K562 (cell line): ENCODE data around the gene SLCO3A1. TPM values are rescaled to one million over a fixed set of nuclear protein-coding genes. Genes with fewer than 3 reads are reported as not detected.

ENCODE experiments used
- ATAC-seq: fragments of 200-7000 bp; cut with Tn5 transposase; 3 replicates; pipeline ENCODE4 v1.9.1; 2020; ENCODE audit warnings: moderate library complexity
- BruUV-seq: library from RNA; stranded (reverse); fragments of 400-500 nt; replicated peaks from 2 replicates; lab custom pipeline; 2021; lab: Mats Ljungman, UMichigan
- CTCF ChIA-PET: fragments of 300-600 bp; formaldehyde crosslinking; extraction: SDS; loops from one replicate; lab custom pipeline; 2021; ENCODE audit warnings: low intra/inter-chr PET ratio; lab: Yijun Ruan, JAX
- POLR2A ChIA-PET: fragments of 300-600, 350-650 bp; sonication (Branson Sonifier 250); formaldehyde crosslinking; extraction: SDS; loops from one replicate; lab custom pipeline; 2021; ENCODE audit warnings: antibody characterized with exemption, inconsistent platforms; lab: Yijun Ruan, JAX
- DNase-seq, 4 experiments: peaks; one replicate each; pipeline versions ENCODE4 v3.0.0 to v3.0.0-alpha.2; 2011 to 2018; ENCODE audit warnings: low spot score in 3 of 4, mixed read lengths in 3 of 4; ENCODE audit errors: extremely low read depth in 1 of 4
- FAIRE-seq: peaks from 2 replicates; lab custom pipeline; 2011; peaks lifted over from hg19 to GRCh38; lab: Jason Lieb, UNC
- H2AFZ ChIP-seq: 2 replicates; pipeline ENCODE4 v1.6.0; 2011; ENCODE audit warnings: low read depth, low read length, control low read depth, inconsistent platforms
- H3K27ac ChIP-seq: fragments of 200-600 bp; 3 replicates; pipeline ENCODE4 v1.8.0; 2011; ENCODE audit warnings: low read depth, mild to moderate bottlenecking, control low read depth, inconsistent platforms, low read length, moderate library complexity, mixed read lengths; ENCODE audit errors: extremely low read depth
- H3K27me3 ChIP-seq, 2 experiments: fragments of 300-600 bp in 1 of 2; 2 replicates in 1 of 2; 3 replicates in 1 of 2; pipeline versions ENCODE4 v1.6.0 to v1.8.0; 2011; ENCODE audit warnings: inconsistent platforms in 2 of 2, low read length in 2 of 2, mild to moderate bottlenecking in 1 of 2, mixed read lengths in 1 of 2, moderate library complexity in 1 of 2; ENCODE audit not compliant: control insufficient read depth in 2 of 2, insufficient read depth in 2 of 2
- H3K36me3 ChIP-seq: fragments of 300-600 bp; 3 replicates; pipeline ENCODE4 v1.8.0; 2011; ENCODE audit warnings: mild to moderate bottlenecking, low read length, inconsistent platforms; ENCODE audit not compliant: control insufficient read depth, insufficient read depth
- H3K4me1 ChIP-seq, 2 experiments: fragments of 200-600 bp in 1 of 2; replicated peaks in 1 of 2; 2 replicates in 1 of 2; 3 replicates in 1 of 2; pipeline versions ENCODE4 v1.5.1 to v1.8.0; 2011; ENCODE audit warnings: inconsistent platforms in 2 of 2, low read length in 2 of 2, mild to moderate bottlenecking in 1 of 2, mixed read lengths in 1 of 2, moderate library complexity in 1 of 2; ENCODE audit not compliant: control insufficient read depth in 2 of 2, insufficient read depth in 2 of 2
- H3K4me2 ChIP-seq: 2 replicates; pipeline ENCODE4 v1.6.1; 2011; ENCODE audit warnings: low read length, control low read depth, inconsistent platforms, mixed read lengths; ENCODE audit not compliant: insufficient read depth
- H3K4me3 ChIP-seq: fragments of 200-600 bp; sonication (generic), shearing (Covaris generic); 2 replicates; pipeline ENCODE4 v1.5.1; 2016; ENCODE audit warnings: control low read depth, inconsistent platforms
- H3K79me2 ChIP-seq: fragments of 200-600 bp; 3 replicates; pipeline ENCODE4 v1.8.0; 2011; ENCODE audit warnings: low read length, inconsistent platforms; ENCODE audit not compliant: control insufficient read depth, insufficient read depth
- H3K9ac ChIP-seq, 2 experiments: 2 replicates each; pipeline versions ENCODE4 v1.6.0 to v1.6.1; 2011; ENCODE audit warnings: low read depth in 2 of 2, low read length in 2 of 2, control low read depth in 1 of 2, inconsistent platforms in 1 of 2, mild to moderate bottlenecking in 1 of 2, mixed read lengths in 1 of 2; ENCODE audit not compliant: insufficient read depth in 1 of 2
- H3K9me1 ChIP-seq: one replicate; pipeline ENCODE4 v1.6.0; 2011; ENCODE audit warnings: inconsistent platforms, mild to moderate bottlenecking, low read length, moderate library complexity; ENCODE audit not compliant: control insufficient read depth, insufficient read depth
- H3K9me3 ChIP-seq: replicated peaks from 2 replicates; pipeline ENCODE4 v1.5.1; 2011; ENCODE audit warnings: low read depth, low read length, inconsistent platforms; ENCODE audit not compliant: control insufficient read depth, insufficient read depth
- H4K20me1 ChIP-seq: replicated peaks from 2 replicates; pipeline ENCODE4 v1.6.1; 2011; ENCODE audit warnings: low read length, inconsistent platforms, mixed read lengths; ENCODE audit not compliant: control insufficient read depth, insufficient read depth
- HMG20B ChIP-seq: fragments of 250-450 bp; sonication (Bioruptor Pico); IDR thresholded peaks from 2 replicates; pipeline ENCODE4 v1.5.0; 2021; ENCODE audit warnings: mild to moderate bottlenecking
- PTTG1 ChIP-seq: fragments of 450-650 bp; IDR thresholded peaks from 2 replicates; pipeline ENCODE4 v1.6.1; 2016; ENCODE audit warnings: low read depth, mild to moderate bottlenecking, missing genetic modification characterization, missing compliant biosample characterization
- SMC3 ChIP-seq: conservative IDR thresholded peaks from 2 replicates; pipeline ENCODE4 v1.6.1; 2011; ENCODE audit warnings: low read depth, low read length, improper control_type of control experiment; ENCODE audit not compliant: insufficient read depth
- SREBF2 ChIP-seq: sonication (generic); formaldehyde crosslinking; IDR thresholded peaks from 2 replicates; pipeline ENCODE4 v1.4.0; 2020; ENCODE audit warnings: mild to moderate bottlenecking, missing genetic modification reagents
- TEAD2 ChIP-seq: fragments of 450-650 bp; IDR thresholded peaks from 2 replicates; pipeline ENCODE4 v1.6.1; 2016; ENCODE audit warnings: missing genetic modification characterization, control low read depth, missing compliant biosample characterization
- ZNF561 ChIP-seq: fragments of 450-650 bp; formaldehyde crosslinking; conservative IDR thresholded peaks from 2 replicates; pipeline ENCODE4 v1.4.0; 2020; ENCODE audit warnings: mild to moderate bottlenecking, moderate library complexity
- ZNF586 ChIP-seq: fragments of 450-650 bp; formaldehyde crosslinking; conservative IDR thresholded peaks from 2 replicates; pipeline ENCODE4 v1.4.0; 2020; ENCODE audit warnings: mild to moderate bottlenecking, moderate library complexity
- ZNF77 ChIP-seq: fragments of 250-450 bp; sonication (Bioruptor Pico); IDR thresholded peaks from 2 replicates; pipeline ENCODE4 v1.5.0; 2020
- ZNF830 ChIP-seq: fragments of 250-450 bp; sonication (Bioruptor Pico); IDR thresholded peaks from 2 replicates; pipeline ENCODE4 v1.5.0; 2021; ENCODE audit warnings: mild to moderate bottlenecking
- WGBS: fragments of 100-300 bp; shearing (Covaris generic); methylation state at CpG from one replicate; pipeline ENCODE4 v1.1.6; 2016; ENCODE audit warnings: low coverage, mixed read lengths; ENCODE audit not compliant: insufficient coverage; ENCODE audit errors: missing lambda C conversion rate; 5-methylcytosine and 5-hydroxymethylcytosine counted together
- in situ Hi-C: fragments of 300-500 bp; cut with MboI; formaldehyde crosslinking; loops from 4 replicates; pipeline ENCODE4 v1.15.0; 2018; ENCODE audit warnings: inconsistent platforms, mixed read lengths
- intact Hi-C: fragments of 100-400 bp; cut with micrococcal nuclease; formaldehyde crosslinking; loops from 2 replicates; pipeline ENCODE4 v1.14.2; 2022
- polyA plus RNA-seq, 8 experiments: library from polyadenylated mRNA; depleted of rRNA in 4 of 8; stranded (reverse) in 5 of 8; unstranded in 3 of 8; fragments of >200 nt; fragmentation: Nextera tagmentation in 2 of 8; fragmentation: Illumina TruSeq in 1 of 8; extraction: Ambion mirVana in 2 of 8; extraction: Trizol in 1 of 8; gene quantifications; 2 replicates each; pipeline versions ENCODE4 v1.2.1 to v1.2.3, GENCODE V29; 2011 to 2014; ENCODE audit warnings: inconsistent platforms in 1 of 8, missing spikeins in 1 of 8
- total RNA-seq, 7 experiments: library from RNA; depleted of rRNA in 6 of 7; stranded (reverse); fragments of >200 nt in 6 of 7; fragmentation: Illumina TruSeq in 2 of 7; extraction: Trizol in 2 of 7; gene quantifications; 2 replicates each; pipeline versions ENCODE4 v1.2.1 to v1.2.3, GENCODE V29; 2011 to 2021; ENCODE audit warnings: low replicate concordance in 1 of 7
- TF ChIP-seq, protein P1 (sequence below): fragments of 450-650 bp; formaldehyde crosslinking; conservative IDR thresholded peaks from 2 replicates; pipeline ENCODE4 v1.4.0; 2022; ENCODE audit warnings: mild to moderate bottlenecking, missing genetic modification characterization
- TF ChIP-seq, protein P2 (sequence below): sonication (generic); formaldehyde crosslinking; IDR thresholded peaks from 2 replicates; pipeline ENCODE4 v1.8.1; 2022; ENCODE audit warnings: missing genetic modification reagents

Gene SLCO3A1
- total and polyA plus RNA-seq, 9 of the 15 experiments (the other 6 are each of a cell fraction or from before 2014, with no cell fraction given) = 0.01 to 0.84 (median 0.06) TPM; not detected in 3

DNA sequence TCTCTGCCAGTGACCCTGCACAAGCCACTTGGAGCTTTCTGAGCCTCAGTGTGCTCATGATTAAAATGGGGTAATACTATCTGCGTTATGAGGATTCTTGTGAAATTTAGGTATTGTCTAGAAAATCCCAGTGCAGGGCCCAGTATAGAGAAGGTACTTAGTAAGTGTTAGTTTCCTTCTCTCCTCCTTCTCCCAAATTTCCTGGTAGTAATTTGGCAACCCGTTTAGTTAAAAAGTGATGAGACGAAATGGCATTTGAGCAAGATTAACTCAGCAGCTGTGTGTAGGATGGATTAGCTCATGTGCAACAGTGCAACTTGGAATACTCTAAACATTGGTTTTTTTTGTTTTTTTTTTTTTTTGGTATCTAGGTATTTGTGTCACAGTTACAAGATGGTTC is 84.6 kb downstream of the SLCO3A1 start:
- BruUV-seq = no TSS peak
- no peaks in the 10 kb centered on the region for H3K4me1 ChIP-seq
- H3K4me2 ChIP-seq = no peak overlapping the region
- no peak for DNase-seq
- H3K36me3 ChIP-seq = no peaks in the 10 kb centered on the region
- POLR2A ChIA-PET = no interaction called here
- no peak overlapping the region for H3K4me3 ChIP-seq
- no peak for FAIRE-seq
- H3K9me3 ChIP-seq = no peaks in the 10 kb centered on the region
- no peak overlapping the region for H3K9ac ChIP-seq
- intact Hi-C loops = no loop called here
- H4K20me1 ChIP-seq = no peaks in the 10 kb centered on the region
- no peak for ATAC-seq
- CTCF ChIA-PET = no interaction called here
- no peak overlapping the region for H2AFZ ChIP-seq
- H3K27ac ChIP-seq = no peak overlapping the region
- H3K27me3 ChIP-seq = peaks cover 2 to 9% of the 10 kb centered on the region in 2 experiments; a peak in 2 of 5 replicates
- no peaks in the 10 kb centered on the region for H3K9me1 ChIP-seq
- in situ Hi-C loops = no loop called here
- 2% methylated on average over 3 of the region's 3 CpGs for WGBS
- H3K79me2 ChIP-seq = no peaks in the 10 kb centered on the region
- TF ChIP-seq ZNF77 (CRISPR knock-in tag) (no peak), HMG20B (CRISPR knock-in tag) (no peak), TEAD2 (tag) (no peak), SMC3 (no peak)
- TF ChIP-seq, protein P1, sequence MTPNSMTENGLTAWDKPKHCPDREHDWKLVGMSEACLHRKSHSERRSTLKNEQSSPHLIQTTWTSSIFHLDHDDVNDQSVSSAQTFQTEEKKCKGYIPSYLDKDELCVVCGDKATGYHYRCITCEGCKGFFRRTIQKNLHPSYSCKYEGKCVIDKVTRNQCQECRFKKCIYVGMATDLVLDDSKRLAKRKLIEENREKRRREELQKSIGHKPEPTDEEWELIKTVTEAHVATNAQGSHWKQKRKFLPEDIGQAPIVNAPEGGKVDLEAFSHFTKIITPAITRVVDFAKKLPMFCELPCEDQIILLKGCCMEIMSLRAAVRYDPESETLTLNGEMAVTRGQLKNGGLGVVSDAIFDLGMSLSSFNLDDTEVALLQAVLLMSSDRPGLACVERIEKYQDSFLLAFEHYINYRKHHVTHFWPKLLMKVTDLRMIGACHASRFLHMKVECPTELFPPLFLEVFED (CRISPR knock-in tag) = no peak

DNA sequence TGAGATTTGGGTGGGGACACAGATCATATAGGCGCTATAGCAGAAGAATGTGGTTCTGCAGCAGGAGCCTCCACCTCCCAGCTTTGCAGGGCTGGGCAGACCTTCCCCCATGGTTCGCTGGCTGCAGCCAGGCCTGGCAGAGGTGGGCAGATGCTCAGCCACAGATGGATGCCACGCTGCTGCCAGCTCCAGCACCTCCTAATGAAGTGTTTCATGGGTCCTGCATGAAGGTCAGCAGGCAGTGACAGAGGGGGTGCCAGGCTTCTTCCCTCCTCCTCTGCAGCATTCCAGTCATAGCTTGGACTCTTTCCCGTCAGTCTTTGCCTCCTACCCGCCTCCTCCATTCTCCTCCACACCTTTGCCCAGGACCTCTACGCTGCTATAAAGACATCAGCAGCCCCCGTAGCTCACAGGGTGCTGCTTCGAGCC is 85.9 kb downstream of the SLCO3A1 start:
- no peaks in the 10 kb centered on the region for H3K36me3 ChIP-seq
- no peaks in the 10 kb centered on the region for H3K9me3 ChIP-seq
- H2AFZ ChIP-seq = no peak overlapping the region
- no peak for FAIRE-seq
- ChIA-PET CTCF (no interaction called here), POLR2A (no interaction called here)
- no peaks in the 10 kb centered on the region for H3K79me2 ChIP-seq
- no peaks in the 10 kb centered on the region for H3K9me1 ChIP-seq
- intact Hi-C loops (no loop called here), in situ Hi-C loops (no loop called here)
- H4K20me1 ChIP-seq = no peaks in the 10 kb centered on the region
- H3K4me3 ChIP-seq = no peak overlapping the region
- no peak for DNase-seq
- ATAC-seq = no peak
- H3K9ac ChIP-seq = no peak overlapping the region
- peaks cover 2 to 9% of the 10 kb centered on the region in 2 experiments; a peak in 2 of 5 replicates for H3K27me3 ChIP-seq
- no peaks in the 10 kb centered on the region for H3K4me1 ChIP-seq
- H3K4me2 ChIP-seq = no peak overlapping the region
- 0% methylated on average over 8 of the region's 8 CpGs for WGBS
- BruUV-seq = no TSS peak
- no peak overlapping the region for H3K27ac ChIP-seq
- no peak for TF ChIP-seq ZNF561 (CRISPR knock-in tag)
- TF ChIP-seq PTTG1 (tag) = no peak
- no peak for TF ChIP-seq ZNF830 (CRISPR knock-in tag)
- TF ChIP-seq SREBF2 (CRISPR knock-in tag) = no peak
- TF ChIP-seq, protein P2, sequence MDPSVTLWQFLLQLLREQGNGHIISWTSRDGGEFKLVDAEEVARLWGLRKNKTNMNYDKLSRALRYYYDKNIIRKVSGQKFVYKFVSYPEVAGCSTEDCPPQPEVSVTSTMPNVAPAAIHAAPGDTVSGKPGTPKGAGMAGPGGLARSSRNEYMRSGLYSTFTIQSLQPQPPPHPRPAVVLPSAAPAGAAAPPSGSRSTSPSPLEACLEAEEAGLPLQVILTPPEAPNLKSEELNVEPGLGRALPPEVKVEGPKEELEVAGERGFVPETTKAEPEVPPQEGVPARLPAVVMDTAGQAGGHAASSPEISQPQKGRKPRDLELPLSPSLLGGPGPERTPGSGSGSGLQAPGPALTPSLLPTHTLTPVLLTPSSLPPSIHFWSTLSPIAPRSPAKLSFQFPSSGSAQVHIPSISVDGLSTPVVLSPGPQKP = no peak
- TF ChIP-seq ZNF586 (CRISPR knock-in tag) = no peak
